ENCODE results near the gene EIF3K. TPM values are rescaled to one million over a fixed set of nuclear protein-coding genes. Genes with fewer than 3 reads are reported as not detected.
A peak's percentile ranks its signal among the peaks of the same experiment; 100 is the strongest.

The EIF3K gene
- total RNA-seq, 4 donors from 2014 or later, result 314 to 442 (median 369) TPM

GRCh38 chr19:38649305-38650171, 30.6 kb downstream of the EIF3K start:
- Histone ChIP-seq H3K27ac (peak overlapping the region; percentile 91 to 95 (median 92)), H3K9me3 (no peaks in the 10 kb centered on the region), H3K4me1 (peaks cover 8 to 62% (median 11%) of the 10 kb centered on the region in 4 donors), H3K27me3 (no peaks in the 10 kb centered on the region), H3K36me3 (no peaks in the 10 kb centered on the region), H3K4me3 (peak overlapping the region; percentile 67 to 99 (median 88))
- DNase-seq, result peak in 2 of 3 donors; percentile 83 to 85
- TF ChIP-seq CTCF (IDR thresholded peaks at IDR 0.05), result no peak
- TF ChIP-seq POLR2A (IDR thresholded peaks at IDR 0.05), result peak; percentile 68 to 82

- no peaks in the 10 kb centered on the region for H3K27me3 ChIP-seq
- TF ChIP-seq POLR2A (IDR thresholded peaks at IDR 0.05) (peak; percentile 50 to 51), CTCF (IDR thresholded peaks at IDR 0.05) (peak in 1 of 6 experiments; percentile 6)
- H3K4me3 ChIP-seq, result peak overlapping the region; percentile 12 to 89 (median 78)
- peak overlapping the region; percentile 91 to 95 (median 92) for H3K27ac ChIP-seq
- H3K4me1 ChIP-seq, result peaks cover 5 to 65% (median 12%) of the 10 kb centered on the region in 4 donors
- no peaks in the 10 kb centered on the region for H3K9me3 ChIP-seq
- peak in 2 of 3 donors; percentile 68 to 77 for DNase-seq
- H3K36me3 ChIP-seq, result no peaks in the 10 kb centered on the region
Measured at GRCh38 chr19:38650172-38650775, 31.3 kb downstream of the EIF3K start.

DNA sequence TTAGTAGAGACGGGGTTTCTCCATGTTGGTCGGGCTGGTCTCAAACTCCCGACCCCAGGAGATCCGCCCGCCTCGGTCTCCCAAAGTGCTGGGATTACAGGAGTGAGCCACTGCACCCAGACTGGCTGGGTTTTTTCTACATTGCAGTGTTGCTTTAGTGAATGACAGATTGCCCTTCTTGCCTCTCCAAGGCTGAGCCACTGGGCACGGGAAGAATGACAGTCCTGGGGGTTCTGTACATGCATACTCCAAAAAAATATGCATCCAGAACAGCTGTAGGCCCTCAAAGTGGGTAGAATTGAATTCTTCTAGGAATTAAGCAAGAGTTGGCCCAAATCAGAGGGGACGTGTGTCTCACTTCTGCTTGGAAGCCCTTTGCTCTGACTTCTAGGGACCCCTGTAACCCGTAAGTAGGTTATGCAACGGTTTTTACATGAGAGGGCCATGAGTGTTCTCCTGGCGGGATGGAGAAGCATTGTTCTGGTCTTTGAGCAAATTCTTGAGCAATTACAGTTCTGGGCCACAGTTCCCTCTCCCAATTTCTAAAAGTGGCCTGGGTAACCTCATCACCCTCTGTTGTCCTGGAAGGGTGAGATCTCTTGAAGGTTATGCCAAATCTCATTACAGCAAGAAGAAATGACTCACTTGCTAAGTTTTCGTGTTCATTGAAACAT, 32.1 kb downstream of the EIF3K start:
- no peak for TF ChIP-seq POLR2A (IDR thresholded peaks at IDR 0.05)
- TF ChIP-seq CTCF (IDR thresholded peaks at IDR 0.05), result peak in 1 of 6 experiments; percentile 3
- DNase-seq, result no peak
- Histone ChIP-seq H3K4me1 (peaks cover 5 to 71% (median 13%) of the 10 kb centered on the region in 4 donors), H3K27ac (peak overlapping the region; percentile 91 to 95 (median 92)), H3K4me3 (peak overlapping the region in 3 of 4 donors; percentile 67 to 89 (median 88)), H3K36me3 (peaks cover 0 to 4% (median 0%) of the 10 kb centered on the region in 3 donors), H3K9me3 (no peaks in the 10 kb centered on the region), H3K27me3 (no peaks in the 10 kb centered on the region)

DNA sequence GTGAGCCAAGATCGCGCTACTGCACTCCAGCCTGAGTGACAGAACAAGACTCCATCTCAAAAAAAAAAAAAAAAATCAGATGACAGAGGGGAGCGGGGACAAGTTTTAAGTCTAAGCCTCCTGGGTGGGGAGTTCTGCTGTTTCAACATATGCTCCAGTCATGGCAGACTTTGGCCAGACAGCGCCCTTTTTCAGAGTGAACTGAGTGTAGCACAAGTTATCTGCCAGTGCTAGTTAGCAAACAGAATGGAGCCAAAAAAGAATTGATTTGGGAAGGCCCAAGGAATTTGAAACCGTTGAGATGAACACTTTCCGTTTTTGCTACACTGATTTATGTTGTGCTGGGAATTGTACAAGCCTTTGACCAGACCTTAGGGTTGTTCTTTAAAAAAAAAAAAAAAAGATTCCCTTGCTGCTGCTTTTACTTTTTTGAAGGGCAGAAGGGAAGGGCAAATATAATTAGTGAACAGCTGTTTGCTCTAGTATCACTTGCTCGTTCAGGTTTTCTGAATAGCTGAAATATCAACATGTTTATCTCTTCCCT, 34.1 kb downstream of the EIF3K start:
- Histone ChIP-seq H3K36me3 (peaks cover 0 to 12% (median 0%) of the 10 kb centered on the region in 3 donors), H3K4me1 (peaks cover 17 to 87% (median 22%) of the 10 kb centered on the region in 4 donors), H3K9me3 (no peaks in the 10 kb centered on the region), H3K27me3 (no peaks in the 10 kb centered on the region), H3K4me3 (peak overlapping the region in 2 of 4 donors; percentile 22 to 67), H3K27ac (peak overlapping the region; percentile 91 to 95 (median 92))
- TF ChIP-seq POLR2A (IDR thresholded peaks at IDR 0.05) (peak in 1 of 2 donors; percentile 11), CTCF (IDR thresholded peaks at IDR 0.05) (no peak)
- peak in 2 of 3 donors; percentile 73 to 85 for DNase-seq

DNA sequence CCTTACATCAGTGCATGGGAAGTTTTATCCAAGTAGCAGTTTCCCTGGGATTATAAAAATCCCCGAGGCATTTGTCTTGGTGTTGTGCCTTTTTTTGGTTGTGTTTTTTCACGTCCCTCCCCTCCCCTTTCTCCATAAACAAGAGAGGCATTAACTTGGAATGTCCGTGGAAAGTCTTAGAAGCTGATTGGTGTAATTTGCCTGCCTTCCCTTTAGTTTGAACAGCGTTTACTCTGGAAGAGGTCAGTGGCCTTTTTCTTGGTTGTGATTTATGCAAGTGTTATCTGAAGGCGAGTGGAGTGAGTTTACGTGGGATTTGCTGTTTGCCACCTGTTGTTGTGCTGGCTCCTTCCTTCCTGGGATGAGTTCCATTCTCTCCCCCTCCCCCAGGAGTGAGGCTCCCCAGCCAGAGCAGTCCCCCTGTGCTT, 35.7 kb downstream of the EIF3K start:
- Histone ChIP-seq H3K4me3 (peak overlapping the region in 1 of 4 donors; percentile 18), H3K27ac (peak overlapping the region; percentile 28 to 95 (median 92)), H3K36me3 (peaks cover 0 to 12% (median 0%) of the 10 kb centered on the region in 3 donors), H3K27me3 (no peaks in the 10 kb centered on the region), H3K4me1 (peaks cover 16 to 97% (median 25%) of the 10 kb centered on the region in 4 donors), H3K9me3 (no peaks in the 10 kb centered on the region)
- DNase-seq, result no peak
- no peak for TF ChIP-seq CTCF (IDR thresholded peaks at IDR 0.05)
- TF ChIP-seq POLR2A (IDR thresholded peaks at IDR 0.05), result no peak
